GM12873 (cell line): ENCODE data around the gene OR2F2.

Experiments
- CTCF ChIP-seq: IDR thresholded peaks from 2 replicates; pipeline ENCODE4 v1.5.1; 2012; ENCODE audit warnings: low read depth, mild to moderate bottlenecking, moderate library complexity, low read length, control low read depth; ENCODE audit not compliant: insufficient read depth; ENCODE audit errors: missing control alignments

OR2F2 gene

GRCh38 chr7:143934526-143935325, at the start of gene OR2F2:
Gene OR2F2, plus strand, starts transcription at chr7:143935233. Its CDS starts 0 bp downstream, at chr7:143935233.
- TF ChIP-seq CTCF = no peak

- TF ChIP-seq CTCF = no peak
Observed at GRCh38 chr7:143885951-143886350, 49.1 kb upstream of the OR2F2 start.

GRCh38 chr7:143886826-143887477, 48.1 kb upstream of the OR2F2 start:
- TF ChIP-seq CTCF = no peak

GRCh38 chr7:143889068-143889467, 46.0 kb upstream of the OR2F2 start:
- no peak for TF ChIP-seq CTCF

- no peak for TF ChIP-seq CTCF
Observed at GRCh38 chr7:143890558-143890957, 44.5 kb upstream of the OR2F2 start.

GRCh38 chr7:143891457-143891856, 43.6 kb upstream of the OR2F2 start:
- TF ChIP-seq CTCF = no peak

GRCh38 chr7:143892527-143893300, 42.3 kb upstream of the OR2F2 start:
- TF ChIP-seq CTCF = peak; percentile 64
